HG03095 (cell line): ENCODE results near the gene FLNA.

Experiments
- ATAC-seq: cut with Tn5 transposase; IDR thresholded peaks from one replicate; pipeline ENCODE4 v1.9.1; 2021; ENCODE audit warnings: moderate library complexity; ENCODE audit not compliant: unreplicated experiment

Gene FLNA

DNA sequence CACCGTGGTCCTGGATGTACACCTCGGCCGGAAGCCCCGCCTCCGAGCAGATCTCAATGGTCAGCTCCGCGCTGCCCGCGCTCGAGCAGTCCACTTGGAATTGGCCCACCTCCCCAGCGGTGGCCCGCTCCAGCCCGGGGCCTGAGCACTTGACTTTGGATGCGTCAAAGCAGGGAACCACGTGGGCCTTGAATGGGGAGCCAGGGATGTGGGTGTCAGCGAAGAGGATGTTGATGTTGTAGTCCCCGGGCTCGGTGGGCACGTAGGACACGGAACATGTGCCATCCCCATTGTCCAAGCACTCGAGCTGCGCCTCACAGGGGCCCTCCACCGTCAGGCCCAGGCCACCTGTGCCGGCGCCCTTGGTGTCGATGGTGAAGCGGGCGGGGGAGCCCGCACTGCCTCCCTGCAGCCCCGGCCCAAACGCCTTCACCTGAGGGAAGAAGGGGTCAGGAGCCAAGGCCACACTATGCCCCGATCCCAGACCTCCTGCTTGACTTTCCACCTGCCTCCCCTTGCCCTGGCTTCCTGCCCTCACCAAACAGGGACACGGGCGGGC is 14.2 kb downstream of the FLNA start:
- ATAC-seq, result no peak

DNA sequence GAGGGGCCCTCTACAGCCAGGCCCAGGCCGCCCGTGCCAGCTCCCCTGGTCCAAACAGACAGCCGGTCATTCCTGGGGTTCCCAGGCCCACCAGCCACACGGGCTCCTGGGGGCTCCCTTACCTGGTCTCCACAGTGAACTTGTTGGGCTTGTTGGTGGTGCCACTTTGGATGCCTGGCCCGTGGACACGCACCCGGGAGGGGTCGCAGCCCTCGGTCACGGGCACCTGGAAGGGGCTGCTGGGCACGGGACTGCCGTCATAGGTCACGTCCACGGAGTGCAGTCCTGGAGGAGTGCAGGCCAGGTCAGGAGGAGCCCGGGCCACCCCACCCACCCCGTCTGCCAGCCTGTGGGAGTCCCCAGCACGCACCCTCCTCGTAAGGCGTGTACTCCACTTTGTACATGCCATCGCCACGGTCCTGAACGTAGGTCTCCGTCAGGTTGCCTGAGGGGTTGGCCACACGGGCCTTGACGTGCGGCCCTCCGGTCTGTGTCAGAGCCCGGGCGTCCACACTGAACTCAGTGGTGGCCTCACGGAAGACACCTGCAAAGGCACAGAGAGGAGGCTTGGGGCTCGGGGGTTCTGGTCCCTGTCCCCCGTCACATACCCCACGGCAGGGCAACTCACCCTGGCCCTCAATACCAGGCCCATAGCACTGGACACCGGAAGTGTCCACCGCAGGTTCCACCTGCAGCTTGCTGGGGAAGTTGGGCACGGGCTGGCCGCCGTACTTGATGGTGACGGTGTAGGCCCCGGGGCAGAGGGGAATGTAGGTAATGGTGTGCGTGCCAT is 14.9 kb downstream of the FLNA start:
- no peak for ATAC-seq

DNA sequence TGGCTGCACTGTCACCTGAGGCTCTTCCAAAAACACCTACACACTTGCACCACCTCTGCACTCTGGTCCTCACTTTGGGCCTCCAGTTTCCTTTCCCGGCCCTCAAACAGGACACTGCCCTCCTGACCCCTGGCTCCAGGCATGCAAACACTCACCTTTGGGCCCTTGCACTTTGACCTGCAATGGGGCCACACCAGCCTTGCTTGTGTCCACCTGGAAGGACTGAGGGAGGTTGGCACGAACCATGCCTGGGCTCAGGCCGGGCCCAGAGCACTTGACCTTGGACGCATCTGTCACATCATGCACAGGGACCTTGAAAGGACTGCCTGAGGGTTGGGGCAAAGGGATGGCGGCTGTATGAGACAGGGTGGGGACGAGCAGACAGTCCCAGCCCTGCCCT is 15.6 kb downstream of the FLNA start:
- ATAC-seq, result no peak

DNA sequence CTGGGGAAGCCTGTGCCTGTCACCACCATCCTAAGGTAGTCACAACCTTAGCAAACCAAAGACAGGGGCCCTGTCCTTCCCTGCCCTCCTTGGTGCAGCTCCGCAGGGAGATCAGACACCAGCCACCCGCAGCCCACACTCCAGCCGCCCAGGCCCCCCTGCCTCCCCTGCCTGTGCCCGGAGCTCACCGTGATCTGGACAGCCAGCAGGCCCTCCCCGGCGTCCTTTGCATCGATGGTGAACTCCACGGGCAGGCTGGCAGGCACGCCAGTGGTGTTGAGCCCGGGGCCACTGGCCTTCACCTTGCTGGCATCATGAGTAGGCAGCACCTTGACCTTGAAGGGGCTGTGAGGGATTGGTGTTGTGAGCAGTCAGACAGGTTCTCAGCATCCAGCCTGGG is 16.4 kb downstream of the FLNA start:
- ATAC-seq, result no peak

DNA sequence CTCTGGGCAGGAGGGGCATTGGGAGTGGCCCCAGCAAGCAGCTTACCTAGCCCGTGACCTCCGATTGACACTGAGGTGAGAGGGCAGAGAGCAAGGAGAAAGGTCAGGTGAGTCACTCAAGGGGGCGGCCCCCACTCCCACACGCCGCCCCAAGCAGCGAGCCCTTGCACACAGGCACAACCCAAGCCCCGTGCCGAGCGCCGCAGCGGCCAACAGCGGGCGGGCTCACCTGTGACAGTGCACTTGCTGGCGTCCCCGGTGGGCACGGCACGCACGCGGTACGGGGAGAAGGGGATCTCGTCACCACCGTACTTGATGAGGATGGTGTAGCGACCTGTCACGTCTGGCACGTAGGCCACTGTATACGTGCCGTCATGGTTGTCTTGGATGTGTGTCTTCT is 17.2 kb downstream of the FLNA start:
- no peak for ATAC-seq

DNA sequence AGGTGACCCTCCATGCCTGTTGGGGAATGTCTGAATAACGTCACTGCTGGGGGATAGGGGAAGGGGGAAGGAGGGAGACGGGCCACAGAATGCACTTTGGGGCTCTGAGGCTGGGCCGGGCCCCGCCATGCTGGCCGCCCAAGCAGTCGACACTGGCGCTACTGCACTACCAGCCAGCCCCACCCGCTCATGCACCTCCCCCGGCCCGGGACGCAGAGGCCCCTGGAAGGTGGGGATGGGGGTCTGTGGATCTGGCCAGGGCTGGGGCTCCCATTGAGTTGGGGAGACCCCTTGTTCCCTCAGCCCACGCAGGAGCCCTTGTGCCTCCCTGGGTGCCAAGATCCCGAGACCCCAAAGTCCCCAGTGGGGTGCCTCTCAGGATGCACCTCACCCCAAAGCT is 17.8 kb downstream of the FLNA start:
- ATAC-seq, result no peak

DNA sequence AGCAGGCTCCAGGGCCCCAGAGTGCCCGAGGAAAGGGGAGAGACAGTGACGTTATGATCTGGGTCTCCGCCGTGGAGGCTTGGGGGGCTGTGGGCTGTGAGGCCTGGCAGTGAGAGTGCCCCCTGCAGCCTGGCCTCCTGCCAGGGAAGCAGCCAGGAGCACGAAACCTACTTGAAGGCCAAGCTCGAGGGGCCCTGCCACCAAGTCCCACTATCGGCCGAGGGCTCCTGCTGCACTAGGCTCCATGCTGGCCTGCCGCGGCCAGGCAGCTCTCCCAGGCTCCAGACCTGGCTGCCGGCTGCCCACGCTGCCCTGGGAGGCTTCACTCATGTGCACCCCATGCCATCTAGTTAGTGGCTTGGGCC is 18.7 kb downstream of the FLNA start:
- ATAC-seq, result no peak

DNA sequence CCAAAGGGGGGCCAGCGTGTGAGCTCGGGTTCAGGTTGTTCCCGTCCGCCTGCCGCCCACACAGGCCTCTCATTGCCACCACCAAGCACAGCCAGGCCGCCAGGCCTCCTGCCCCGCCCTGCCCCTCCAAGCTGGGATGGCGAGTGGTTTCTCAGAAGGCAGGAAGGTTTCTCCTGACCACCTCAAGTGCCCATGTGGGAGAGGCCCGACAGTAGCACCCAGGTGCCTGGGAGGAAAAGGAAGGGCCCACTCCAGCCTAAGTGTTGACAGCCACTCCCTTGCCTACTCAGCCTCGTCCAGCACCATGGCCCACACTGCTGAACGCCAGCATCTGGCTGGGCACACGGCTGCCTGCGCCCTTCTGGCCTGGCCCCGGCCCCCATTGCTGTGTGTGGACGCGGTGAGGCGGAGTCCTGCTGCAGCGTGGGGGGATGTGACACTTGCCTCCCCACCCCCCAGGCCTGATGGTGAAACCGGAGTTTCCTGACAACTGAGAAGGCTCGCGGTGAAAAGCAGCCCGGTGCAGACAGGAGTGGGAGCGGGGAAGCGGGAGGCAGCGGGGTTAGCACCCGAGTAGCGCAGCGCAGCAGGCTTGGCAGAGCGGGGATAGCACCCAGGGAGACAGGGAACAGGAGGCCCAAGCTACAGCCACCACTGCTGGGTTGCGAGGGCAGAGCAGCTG is 19.2 kb downstream of the FLNA start:
- no peak for ATAC-seq

DNA sequence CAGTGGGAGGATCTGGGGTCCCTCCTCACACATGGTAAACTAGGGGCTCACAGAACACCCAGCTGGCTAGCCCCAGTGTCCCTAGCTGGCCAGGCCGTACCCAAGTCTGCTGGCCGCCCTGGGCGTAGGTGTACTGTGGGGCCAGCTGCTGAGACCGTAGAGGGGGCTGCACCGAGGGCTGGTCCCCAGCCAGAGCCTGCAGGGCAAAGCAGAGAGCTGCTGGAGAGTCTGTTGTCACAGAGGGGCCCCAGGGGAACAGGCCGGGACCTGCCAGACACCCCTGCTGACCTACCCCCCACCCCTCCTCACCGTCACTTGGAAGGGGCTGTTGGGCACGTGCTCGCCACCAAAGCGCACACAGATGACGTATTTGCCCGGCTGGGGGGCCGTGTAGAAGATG is 19.9 kb downstream of the FLNA start:
- no peak for ATAC-seq

DNA sequence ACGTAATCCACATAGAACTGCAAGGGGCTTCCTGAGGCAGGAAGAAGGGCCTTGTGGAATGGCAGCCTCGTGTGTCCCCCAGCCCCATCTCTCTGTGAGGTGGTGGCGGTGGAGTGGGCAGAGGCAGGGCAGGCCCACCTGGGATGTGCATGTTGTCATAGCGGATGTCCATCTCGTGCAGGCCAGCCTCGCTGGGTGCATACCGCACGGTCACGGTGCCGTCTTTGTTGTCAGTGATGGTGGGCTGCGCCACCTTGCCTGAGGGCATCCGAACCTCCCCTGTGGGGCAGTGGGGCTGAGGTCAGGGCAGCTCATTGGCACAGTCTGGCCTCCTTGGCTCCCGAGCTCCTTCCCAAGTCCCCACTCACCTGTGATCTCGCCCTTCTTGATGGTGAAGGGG is 20.4 kb downstream of the FLNA start:
- ATAC-seq, result no peak

DNA sequence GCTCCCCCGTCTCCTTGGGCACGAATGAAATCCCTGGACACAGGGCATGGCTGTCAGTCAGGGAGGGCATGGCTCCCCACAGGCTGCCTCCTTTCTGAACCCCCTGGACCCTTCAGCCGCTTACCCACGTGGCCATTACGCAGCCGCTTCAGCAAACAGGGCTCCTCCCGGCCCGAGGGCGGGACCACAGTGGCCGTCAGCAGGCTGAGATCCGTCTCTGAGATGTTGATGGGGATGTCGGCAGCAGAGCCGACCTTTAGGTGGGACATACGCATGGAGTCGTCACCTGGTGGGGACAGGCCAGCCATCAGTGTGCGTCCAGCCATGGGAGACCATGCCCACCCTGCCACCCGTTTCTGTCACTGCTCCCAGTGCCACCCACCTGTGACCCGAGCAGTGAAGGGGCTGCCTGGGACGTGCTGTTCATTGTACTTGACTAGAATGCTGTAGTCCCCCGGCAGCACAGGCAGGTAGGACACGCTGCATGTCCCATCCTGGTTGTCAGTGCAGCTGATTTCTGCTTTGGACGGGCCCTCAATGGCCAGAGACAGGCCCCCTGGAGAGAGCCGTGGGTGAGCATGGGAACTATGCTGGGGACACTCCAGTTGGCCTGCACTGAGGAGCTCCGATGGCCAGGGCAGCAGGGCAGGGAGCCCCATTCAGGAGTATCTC is 21.1 kb downstream of the FLNA start:
- ATAC-seq, result no peak

DNA sequence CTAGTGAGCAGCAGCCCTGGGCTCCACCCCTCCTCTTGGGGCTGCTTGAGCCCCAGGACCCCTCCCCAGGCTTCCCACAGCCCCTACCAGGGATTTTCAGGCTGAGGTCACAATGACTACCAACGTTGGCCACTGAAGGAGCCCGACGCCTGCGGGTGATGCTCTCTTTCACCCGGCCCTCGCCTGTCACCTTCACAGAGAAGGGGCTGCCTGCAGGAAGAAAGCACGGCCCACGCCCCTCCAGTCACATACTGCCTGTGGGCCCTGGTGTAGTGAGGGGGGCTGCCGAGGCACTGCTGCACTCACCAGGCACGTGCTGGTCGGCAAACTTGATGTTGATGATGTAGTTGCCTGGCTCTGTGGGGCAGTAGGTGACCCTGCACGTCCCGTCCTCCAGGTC is 22.0 kb downstream of the FLNA start:
- no peak for ATAC-seq

DNA sequence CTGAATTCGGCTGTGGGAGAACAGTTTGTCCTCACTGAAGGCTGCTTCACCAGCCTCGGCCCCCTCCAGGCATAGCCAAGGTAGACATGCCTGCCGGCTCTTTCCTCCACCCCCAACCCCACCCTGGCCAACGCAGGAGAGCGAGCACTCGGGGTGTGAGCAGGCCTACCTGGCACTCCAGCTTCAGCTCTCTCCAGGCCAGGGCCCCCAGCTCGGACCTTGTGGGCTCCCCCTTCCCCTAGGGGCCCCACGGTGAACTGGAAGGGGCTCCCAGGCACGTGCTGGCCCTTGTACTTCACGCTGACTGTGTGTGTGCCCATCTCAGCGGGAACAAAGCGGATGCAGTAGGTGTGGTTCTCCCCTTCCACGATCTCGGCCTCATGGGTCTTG is 22.4 kb downstream of the FLNA start:
- ATAC-seq, result no peak

DNA sequence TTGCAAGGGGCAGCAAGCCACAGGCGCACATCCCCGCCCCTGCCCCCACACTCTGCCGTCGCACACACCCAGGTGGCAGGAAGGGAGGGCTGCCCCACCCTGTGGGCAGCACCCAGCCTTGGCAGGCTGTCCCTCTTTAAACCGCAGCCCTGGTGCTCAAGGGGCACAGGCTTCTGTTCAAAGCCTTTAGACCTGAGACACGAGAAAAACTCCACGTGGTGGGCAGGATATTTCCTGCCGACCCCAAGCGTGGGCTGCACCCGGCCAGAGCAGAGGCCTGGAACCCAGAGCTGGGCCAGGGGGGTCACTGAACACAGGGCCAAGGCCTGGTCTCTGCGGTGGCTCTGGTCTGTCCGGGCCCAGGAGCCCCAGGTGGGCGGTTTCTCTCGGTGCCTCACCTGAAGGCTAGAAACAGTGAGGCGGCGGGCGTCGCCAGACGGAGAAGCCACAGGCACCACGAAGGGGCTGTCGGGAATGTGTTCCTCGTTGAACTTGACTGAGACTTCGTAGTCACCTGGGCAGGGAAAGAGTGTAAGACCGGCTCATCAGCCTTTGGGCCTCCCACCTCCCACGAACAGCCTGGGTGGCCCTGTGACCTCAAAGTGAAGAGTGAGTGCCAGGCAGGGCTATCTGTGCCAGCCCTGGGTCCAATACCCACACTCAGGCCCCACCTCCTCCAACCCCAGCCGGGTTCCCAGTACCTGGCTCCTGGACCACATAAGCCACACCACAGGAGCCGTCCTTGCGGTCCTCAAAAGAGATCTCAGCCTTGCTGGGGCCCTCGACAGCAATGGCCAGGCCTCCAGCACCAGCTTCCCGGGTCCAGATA is 23.0 kb downstream of the FLNA start:
- ATAC-seq, result no peak

DNA sequence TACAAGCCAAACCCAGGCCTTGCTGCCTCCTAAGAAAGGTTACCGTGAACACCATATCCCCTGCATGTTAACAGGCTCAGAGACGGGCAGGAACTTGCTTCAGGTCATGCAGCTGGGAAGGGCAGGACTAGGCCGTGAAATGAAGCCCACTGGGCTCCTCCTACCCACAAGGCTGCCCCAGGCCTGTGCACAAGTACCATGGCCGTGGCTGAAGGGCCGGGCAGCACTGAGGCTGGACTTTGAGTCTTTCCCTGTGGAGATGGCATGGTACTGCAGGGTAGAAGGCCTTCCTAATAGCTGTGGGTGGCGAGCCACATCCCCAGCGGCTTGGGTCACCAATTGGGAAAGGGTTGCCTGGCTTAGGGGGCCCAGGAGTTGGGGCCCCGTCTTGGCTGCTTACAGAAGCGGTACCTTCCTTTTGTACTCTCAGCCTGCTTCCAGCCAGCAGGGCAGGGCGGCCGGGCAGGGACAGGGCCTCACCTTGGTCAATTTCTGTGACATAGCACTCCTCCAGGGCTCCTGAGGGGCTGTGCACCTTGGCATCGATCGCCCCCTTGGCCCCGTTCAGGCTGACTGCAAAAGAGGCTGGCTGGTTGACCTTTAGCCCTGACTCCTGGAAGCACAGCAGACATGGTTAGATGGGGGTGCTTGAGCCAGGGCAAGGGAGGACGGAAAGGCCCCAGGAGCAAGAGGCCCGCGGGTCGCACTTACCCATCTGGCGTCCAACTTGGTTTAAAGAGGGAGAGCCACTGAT is 23.8 kb downstream of the FLNA start:
- no peak for ATAC-seq

DNA sequence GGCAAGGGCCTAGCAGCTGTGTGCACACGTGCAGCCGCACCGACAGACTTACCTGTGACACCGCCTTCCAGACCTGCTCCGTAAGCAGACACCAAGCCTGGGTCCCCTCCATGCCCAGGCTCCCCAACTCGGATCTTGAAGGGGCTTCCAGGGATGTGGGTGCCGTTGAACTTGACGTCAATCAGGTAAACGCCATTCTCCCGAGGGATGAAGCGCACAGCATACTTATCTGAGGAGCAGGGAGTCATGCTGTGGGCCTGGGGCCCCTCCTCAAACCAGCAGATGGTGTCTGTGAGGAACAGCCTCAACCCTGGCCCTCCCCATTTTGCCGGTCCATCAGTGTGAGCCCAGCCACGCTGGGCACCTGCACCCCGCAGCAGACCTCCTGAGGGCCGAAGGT is 24.5 kb downstream of the FLNA start:
- ATAC-seq, result no peak

DNA sequence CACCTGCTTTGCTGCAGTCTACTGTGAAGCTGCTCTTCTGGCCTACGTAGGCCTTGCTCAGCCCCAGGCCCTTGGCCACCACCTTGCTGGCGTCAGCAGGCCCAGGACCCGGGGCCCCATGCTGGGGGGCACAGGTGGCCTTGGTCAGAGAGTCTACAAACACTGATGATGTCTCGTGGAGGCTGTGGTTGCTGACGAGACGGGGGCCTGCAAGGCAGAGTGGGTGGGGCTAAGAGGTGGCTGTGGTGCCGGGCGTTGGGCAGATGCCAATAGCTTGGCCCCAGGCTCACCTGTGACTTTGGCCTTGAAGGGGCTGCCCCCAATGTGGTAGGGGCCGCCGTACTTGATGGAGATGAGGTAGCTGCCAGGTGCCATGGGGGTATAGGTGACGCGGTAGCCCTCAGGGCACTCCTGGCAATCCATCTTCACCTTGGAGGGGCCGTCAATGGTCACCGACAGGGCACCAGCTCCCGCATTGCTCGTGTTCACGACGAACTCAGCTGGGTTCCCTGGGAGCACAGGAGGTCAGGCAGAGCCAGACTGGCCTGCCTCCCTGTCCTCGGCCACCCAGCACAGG is 25.0 kb downstream of the FLNA start:
- ATAC-seq, result no peak

DNA sequence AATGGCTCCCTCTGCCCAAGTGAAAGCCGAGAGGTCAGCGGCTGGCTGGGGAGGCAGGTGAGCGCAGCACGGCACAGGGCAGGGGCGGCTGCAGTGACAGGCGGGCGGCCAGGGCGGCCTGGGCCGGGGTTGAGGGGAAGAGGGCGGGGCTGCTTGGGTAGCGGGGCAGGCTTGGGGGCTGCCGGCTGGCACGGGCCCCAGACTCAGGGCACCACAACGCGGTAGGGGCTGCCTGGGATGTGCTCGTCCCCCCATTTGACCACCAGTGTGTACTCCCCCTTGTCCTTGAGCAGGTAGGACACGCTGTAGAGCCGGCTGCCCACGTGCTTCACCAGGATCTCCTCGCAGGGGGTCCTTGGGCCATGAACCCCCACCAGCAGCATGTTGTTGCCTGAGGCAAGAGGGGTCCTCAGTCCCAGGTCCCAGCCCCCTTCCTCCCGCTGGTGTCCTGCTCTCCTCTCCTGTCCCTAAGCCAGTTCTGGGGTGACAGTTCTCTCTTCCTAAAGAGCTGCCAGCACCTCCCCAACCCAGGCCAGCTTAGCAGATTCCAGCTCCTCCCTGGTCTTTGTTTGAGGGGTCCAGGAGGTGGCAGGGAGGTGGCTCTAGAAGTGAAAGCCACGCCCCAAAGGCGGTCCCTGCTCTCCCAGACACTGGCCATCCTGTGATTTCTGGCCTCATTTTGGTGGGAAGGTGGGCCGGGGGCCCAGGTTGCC is 25.6 kb downstream of the FLNA start:
- ATAC-seq, result no peak

DNA sequence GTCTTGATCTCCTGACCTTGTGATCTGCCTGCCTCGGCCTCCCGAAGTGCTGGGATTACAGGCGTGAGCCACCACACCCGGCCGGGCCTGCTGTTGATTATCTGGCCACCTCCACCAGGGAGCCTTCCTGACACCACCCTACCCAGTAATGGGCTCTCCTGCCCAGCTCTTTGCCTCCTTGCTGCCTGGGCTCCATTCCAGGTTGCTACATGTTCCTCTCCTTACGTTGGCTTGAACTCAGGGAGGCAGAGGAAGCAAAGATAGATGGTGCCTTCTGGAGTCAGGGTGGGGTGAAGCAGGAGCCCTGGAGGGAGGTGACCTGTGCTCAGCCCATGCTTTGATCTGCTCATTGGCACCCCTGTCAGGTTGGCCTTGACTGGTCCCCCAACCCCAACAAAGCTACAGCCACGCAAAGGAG is 26.3 kb downstream of the FLNA start:
- no peak for ATAC-seq
